M059J (cell line): ENCODE data around the gene TP73. TPM values are rescaled to one million over a fixed set of nuclear protein-coding genes. Genes with fewer than 3 reads are reported as not detected.

ENCODE experiments used
- DNase-seq: peaks from one replicate; pipeline ENCODE4 v3.0.0-alpha.2; 2012; ENCODE audit warnings: low read depth
- total RNA-seq: library from RNA; depleted of rRNA; stranded (reverse); fragments of >200 nt; shearing (Covaris generic); gene quantifications from 2 replicates; pipeline ENCODE4 v1.2.3, GENCODE V29; 2014; rRNA removed

TP73 gene
- total RNA-seq, 1 experiment from 2014 or later = 0.91 TPM

GRCh38 chr1:3777078-3777547, 124.8 kb downstream of the TP73 start:
- DNase-seq = no peak

GRCh38 chr1:3777647-3778589, 125.6 kb downstream of the TP73 start:
- no peak for DNase-seq

- no peak for DNase-seq
These were observed 126.4 kb downstream of the TP73 start for GRCh38 chr1:3778590-3779264.

- DNase-seq = no peak
These were observed 127.1 kb downstream of the TP73 start for GRCh38 chr1:3779265-3779911.

- DNase-seq = no peak
These were observed 127.6 kb downstream of the TP73 start for GRCh38 chr1:3779912-3780416.

GRCh38 chr1:3780901-3781300, 128.6 kb downstream of the TP73 start:
- no peak for DNase-seq

- DNase-seq = no peak
These were observed 131.5 kb downstream of the TP73 start for GRCh38 chr1:3783651-3784474.

GRCh38 chr1:3785045-3785444, 132.7 kb downstream of the TP73 start:
- DNase-seq = no peak

- no peak for DNase-seq
These were observed 133.3 kb downstream of the TP73 start for GRCh38 chr1:3785456-3786157.

Other genes starting within 250 kb of the TP73 start
- gene ARHGEF16, start 197.9 kb upstream of the TP73 start, total RNA-seq = 0.59 and 3.0 TPM in 2 replicates
- gene MEGF6, start 41.0 kb upstream of the TP73 start, total RNA-seq = 6.5 and 20.9 TPM in 2 replicates
- gene TPRG1L, start 27.5 kb upstream of the TP73 start, total RNA-seq = 12.8 and 16.0 TPM in 2 replicates
- 17.3 and 18.8 TPM in 2 replicates for gene WRAP73, start 2.4 kb upstream of the TP73 start, total RNA-seq
- gene CCDC27, start 99.9 kb downstream of the TP73 start, total RNA-seq = not detected in 2 replicates
- gene SMIM1, start 120.2 kb downstream of the TP73 start, total RNA-seq = not detected in 2 replicates
- gene LRRC47, start 144.0 kb downstream of the TP73 start, total RNA-seq = 19.2 and 32.9 TPM in 2 replicates
- 25.4 and 36.7 TPM in 2 replicates for gene CEP104, start 204.7 kb downstream of the TP73 start, total RNA-seq
- gene DFFB, start 205.0 kb downstream of the TP73 start, total RNA-seq = 1.6 and 8.6 TPM in 2 replicates
- 34.7 and 43.5 TPM in 2 replicates for gene C1orf174, start 247.8 kb downstream of the TP73 start, total RNA-seq